ENCODE data around the gene SLC35E2B. TPM values are rescaled to one million over a fixed set of nuclear protein-coding genes. Genes with fewer than 3 reads are reported as not detected.

The SLC35E2B gene
- total and polyA plus RNA-seq, 2 donors (not counting 1 experiment from before 2014, with no cell fraction given): 17.5 to 55.8 TPM

- Histone ChIP-seq H3K4me1 (ENCODE audit: control insufficient read depth, extremely low read depth, insufficient read depth, low read length) (no peaks in the 10 kb centered on the region), H3K27ac (ENCODE audit: insufficient read depth, low read length) (no peak overlapping the region), H3K4me3 (replicated peaks in 1 of 4; ENCODE audit: control extremely low read depth in 1 of 4, insufficient read depth in 1 of 4, low read depth in 3 of 4, low read length in 4 of 4) (no peak overlapping the region), H3K9ac (ENCODE audit: insufficient read depth, low read length) (no peak overlapping the region), H4K20me1 (ENCODE audit: control insufficient read depth, extremely low read depth, insufficient read depth, low read length) (no peaks in the 10 kb centered on the region), H3K27me3 (ENCODE audit: control insufficient read depth, insufficient read depth, low read length) (no peaks in the 10 kb centered on the region), H2AFZ (ENCODE audit: low read length) (no peak overlapping the region), H3K36me3 (ENCODE audit: control insufficient read depth, insufficient read depth, low read length) (peaks cover 10% of the 10 kb centered on the region), H3K9me3 (ENCODE audit: control insufficient read depth, insufficient read depth, low read depth, low read length) (no peaks in the 10 kb centered on the region), H3K4me2 (ENCODE audit: extremely low read depth, insufficient read depth, low read length) (no peak overlapping the region), H3K79me2 (ENCODE audit: control insufficient read depth, insufficient read depth, low read length) (no peaks in the 10 kb centered on the region)
- TF ChIP-seq EZH2 (IDR thresholded peaks at IDR 0.05; ENCODE audit: low read length, missing control alignments): no peak
- TF ChIP-seq, protein P1, sequence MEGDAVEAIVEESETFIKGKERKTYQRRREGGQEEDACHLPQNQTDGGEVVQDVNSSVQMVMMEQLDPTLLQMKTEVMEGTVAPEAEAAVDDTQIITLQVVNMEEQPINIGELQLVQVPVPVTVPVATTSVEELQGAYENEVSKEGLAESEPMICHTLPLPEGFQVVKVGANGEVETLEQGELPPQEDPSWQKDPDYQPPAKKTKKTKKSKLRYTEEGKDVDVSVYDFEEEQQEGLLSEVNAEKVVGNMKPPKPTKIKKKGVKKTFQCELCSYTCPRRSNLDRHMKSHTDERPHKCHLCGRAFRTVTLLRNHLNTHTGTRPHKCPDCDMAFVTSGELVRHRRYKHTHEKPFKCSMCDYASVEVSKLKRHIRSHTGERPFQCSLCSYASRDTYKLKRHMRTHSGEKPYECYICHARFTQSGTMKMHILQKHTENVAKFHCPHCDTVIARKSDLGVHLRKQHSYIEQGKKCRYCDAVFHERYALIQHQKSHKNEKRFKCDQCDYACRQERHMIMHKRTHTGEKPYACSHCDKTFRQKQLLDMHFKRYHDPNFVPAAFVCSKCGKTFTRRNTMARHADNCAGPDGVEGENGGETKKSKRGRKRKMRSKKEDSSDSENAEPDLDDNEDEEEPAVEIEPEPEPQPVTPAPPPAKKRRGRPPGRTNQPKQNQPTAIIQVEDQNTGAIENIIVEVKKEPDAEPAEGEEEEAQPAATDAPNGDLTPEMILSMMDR (conservative IDR thresholded peaks at IDR 0.05 in 1 of 2, IDR thresholded peaks at IDR 0.05 in 1 of 2; ENCODE audit: low read depth in 1 of 2, low read length in 2 of 2): no peak
- no peak for DNase-seq (ENCODE audit: low read depth in 2 of 2)
Measured at GRCh38 chr1:1672181-1672965, 20.2 kb downstream of the SLC35E2B start.

DNA sequence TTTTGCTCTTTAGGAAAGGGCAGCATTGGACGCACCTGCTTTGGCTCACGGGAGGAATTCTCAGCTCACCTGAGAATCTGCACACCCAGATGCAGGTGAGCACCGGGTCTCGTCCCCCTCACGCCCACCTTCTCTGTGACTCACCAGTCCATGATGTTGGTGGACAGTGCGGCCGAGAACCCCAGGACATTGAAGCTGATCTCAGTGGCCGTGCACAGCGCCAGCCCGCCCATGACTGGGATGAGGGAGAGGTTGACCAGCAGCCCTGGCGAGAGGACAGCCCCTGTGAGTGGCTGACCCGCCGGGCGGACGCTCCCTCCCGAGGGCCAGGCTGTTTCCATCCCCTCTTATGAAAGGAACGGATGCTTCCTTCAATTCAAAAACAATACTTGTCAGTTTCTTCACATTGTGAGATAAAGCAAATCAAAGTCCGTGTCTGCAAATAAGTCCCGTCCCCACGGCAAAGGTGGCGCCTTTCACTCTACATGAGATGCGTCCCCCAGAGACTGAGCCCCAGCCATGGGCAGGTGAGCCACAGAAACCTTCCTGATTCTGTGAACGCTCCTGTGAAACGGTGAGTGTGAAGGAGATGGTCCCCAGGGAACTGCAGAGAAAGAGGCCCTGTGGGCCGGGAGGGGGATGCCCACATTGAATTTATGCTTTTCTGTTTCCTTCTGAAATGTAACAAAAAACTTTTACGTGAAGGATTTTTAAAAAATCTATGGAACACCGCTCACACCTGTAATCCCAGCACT, 21.1 kb downstream of the SLC35E2B start:
- no peak overlapping the region for H2AFZ ChIP-seq (ENCODE audit: low read length)
- H4K20me1 ChIP-seq (ENCODE audit: control insufficient read depth, extremely low read depth, insufficient read depth, low read length): no peaks in the 10 kb centered on the region
- peaks cover 10% of the 10 kb centered on the region for H3K36me3 ChIP-seq (ENCODE audit: control insufficient read depth, insufficient read depth, low read length)
- no peaks in the 10 kb centered on the region for H3K27me3 ChIP-seq (ENCODE audit: control insufficient read depth, insufficient read depth, low read length)
- no peaks in the 10 kb centered on the region for H3K79me2 ChIP-seq (ENCODE audit: control insufficient read depth, insufficient read depth, low read length)
- no peak overlapping the region for H3K9ac ChIP-seq (ENCODE audit: insufficient read depth, low read length)
- no peak for TF ChIP-seq EZH2 (IDR thresholded peaks at IDR 0.05; ENCODE audit: low read length, missing control alignments)
- TF ChIP-seq, protein P1 (conservative IDR thresholded peaks at IDR 0.05 in 1 of 2, IDR thresholded peaks at IDR 0.05 in 1 of 2; ENCODE audit: low read depth in 1 of 2, low read length in 2 of 2): no peak
- H3K9me3 ChIP-seq (ENCODE audit: control insufficient read depth, insufficient read depth, low read depth, low read length): no peaks in the 10 kb centered on the region
- no peak for DNase-seq (ENCODE audit: low read depth in 2 of 2)
- H3K4me2 ChIP-seq (ENCODE audit: extremely low read depth, insufficient read depth, low read length): no peak overlapping the region
- H3K27ac ChIP-seq (ENCODE audit: insufficient read depth, low read length): no peak overlapping the region
- H3K4me1 ChIP-seq (ENCODE audit: control insufficient read depth, extremely low read depth, insufficient read depth, low read length): no peaks in the 10 kb centered on the region
- H3K4me3 ChIP-seq (replicated peaks in 1 of 4; ENCODE audit: control extremely low read depth in 1 of 4, insufficient read depth in 1 of 4, low read depth in 3 of 4, low read length in 4 of 4): no peak overlapping the region

GRCh38 chr1:1670866-1671265, 21.7 kb downstream of the SLC35E2B start:
- Histone ChIP-seq H3K9ac (ENCODE audit: insufficient read depth, low read length) (no peak overlapping the region), H3K9me3 (ENCODE audit: control insufficient read depth, insufficient read depth, low read depth, low read length) (no peaks in the 10 kb centered on the region), H3K4me1 (ENCODE audit: control insufficient read depth, extremely low read depth, insufficient read depth, low read length) (no peaks in the 10 kb centered on the region), H3K36me3 (ENCODE audit: control insufficient read depth, insufficient read depth, low read length) (peaks cover 13% of the 10 kb centered on the region), H4K20me1 (ENCODE audit: control insufficient read depth, extremely low read depth, insufficient read depth, low read length) (no peaks in the 10 kb centered on the region), H3K79me2 (ENCODE audit: control insufficient read depth, insufficient read depth, low read length) (no peaks in the 10 kb centered on the region), H3K27me3 (ENCODE audit: control insufficient read depth, insufficient read depth, low read length) (no peaks in the 10 kb centered on the region), H3K4me3 (replicated peaks in 1 of 4; ENCODE audit: control extremely low read depth in 1 of 4, insufficient read depth in 1 of 4, low read depth in 3 of 4, low read length in 4 of 4) (no peak overlapping the region), H3K27ac (ENCODE audit: insufficient read depth, low read length) (no peak overlapping the region), H3K4me2 (ENCODE audit: extremely low read depth, insufficient read depth, low read length) (no peak overlapping the region), H2AFZ (ENCODE audit: low read length) (no peak overlapping the region)
- TF ChIP-seq, protein P1 (conservative IDR thresholded peaks at IDR 0.05 in 1 of 2, IDR thresholded peaks at IDR 0.05 in 1 of 2; ENCODE audit: low read depth in 1 of 2, low read length in 2 of 2): no peak
- TF ChIP-seq EZH2 (IDR thresholded peaks at IDR 0.05; ENCODE audit: low read length, missing control alignments): no peak
- DNase-seq (ENCODE audit: low read depth in 2 of 2): no peak
